ENCODE results near the gene CEMP1.

The CEMP1 gene

DNA sequence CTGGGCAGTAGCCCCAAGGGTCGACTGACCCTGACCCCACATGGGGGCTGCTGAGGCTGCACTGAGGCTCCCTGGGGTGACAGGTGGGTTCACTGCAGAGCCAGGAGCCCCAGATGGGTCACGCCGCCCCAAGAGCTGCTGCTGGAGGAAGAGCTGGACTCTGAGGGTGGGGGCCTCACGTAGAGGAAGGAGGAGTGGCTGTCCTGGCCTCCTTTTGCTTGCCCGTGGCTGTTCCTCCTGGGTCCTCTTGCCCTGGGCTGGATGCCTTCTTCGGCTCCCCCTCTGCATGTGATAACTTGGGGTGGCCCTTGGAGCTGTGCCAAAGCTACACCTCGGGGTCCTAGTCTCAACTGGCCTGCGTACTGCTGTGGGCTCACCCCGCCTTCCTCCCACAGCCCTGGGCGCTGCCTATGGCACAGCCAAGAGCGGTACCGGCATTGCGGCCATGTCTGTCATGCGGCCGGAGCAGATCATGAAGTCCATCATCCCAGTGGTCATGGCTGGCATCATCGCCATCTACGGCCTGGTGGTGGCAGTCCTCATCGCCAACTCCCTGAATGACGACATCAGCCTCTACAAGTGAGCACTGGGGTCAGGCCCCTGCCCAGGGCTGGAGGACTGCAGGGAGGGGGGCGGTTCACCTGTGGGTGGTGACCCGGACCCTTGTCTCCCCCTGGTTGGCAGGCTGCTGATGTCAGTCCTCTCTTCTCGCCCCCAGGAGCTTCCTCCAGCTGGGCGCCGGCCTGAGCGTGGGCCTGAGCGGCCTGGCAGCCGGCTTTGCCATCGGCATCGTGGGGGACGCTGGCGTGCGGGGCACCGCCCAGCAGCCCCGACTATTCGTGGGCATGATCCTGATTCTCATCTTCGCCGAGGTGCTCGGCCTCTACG lies 12.1 kb downstream of the CEMP1 start:
- no peak for DNase-seq (ENCODE audit: low read depth)

DNA sequence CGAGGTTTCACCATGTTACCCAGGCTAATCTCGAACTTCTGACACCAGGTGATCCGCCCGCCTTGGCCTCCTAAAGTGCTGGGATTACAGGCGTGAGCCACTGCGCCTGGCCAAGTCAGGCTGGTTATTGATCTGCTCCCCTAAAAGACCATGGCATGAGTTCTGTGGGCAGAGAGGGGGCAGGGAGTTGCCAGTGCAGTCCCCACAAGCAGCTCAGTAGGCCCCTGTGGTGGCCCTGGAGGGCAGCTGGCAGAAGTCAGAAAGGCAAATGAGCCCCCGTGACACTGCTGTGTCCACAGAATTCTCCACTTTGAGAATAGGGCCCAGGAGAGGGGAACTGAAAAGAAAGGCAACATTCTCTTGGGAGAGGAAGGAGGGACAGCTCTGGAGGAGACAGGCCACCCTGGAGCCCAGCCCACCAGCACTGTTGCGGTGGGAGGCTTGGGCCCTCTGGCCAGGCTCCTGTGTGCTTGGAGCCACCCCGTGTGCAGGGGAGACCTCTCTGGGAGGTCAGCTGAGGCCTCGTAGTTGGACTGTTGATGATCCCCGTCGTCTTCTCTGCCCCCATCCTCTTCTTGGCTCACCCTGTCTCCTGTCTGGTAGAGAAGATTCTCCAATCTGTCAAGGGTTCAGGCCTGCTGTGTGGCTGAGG lies 13.1 kb downstream of the CEMP1 start:
- DNase-seq (ENCODE audit: low read depth) = no peak

GRCh38 chr16:2516391-2517240 lies 14.6 kb downstream of the CEMP1 start:
- DNase-seq (ENCODE audit: low read depth) = no peak

DNA sequence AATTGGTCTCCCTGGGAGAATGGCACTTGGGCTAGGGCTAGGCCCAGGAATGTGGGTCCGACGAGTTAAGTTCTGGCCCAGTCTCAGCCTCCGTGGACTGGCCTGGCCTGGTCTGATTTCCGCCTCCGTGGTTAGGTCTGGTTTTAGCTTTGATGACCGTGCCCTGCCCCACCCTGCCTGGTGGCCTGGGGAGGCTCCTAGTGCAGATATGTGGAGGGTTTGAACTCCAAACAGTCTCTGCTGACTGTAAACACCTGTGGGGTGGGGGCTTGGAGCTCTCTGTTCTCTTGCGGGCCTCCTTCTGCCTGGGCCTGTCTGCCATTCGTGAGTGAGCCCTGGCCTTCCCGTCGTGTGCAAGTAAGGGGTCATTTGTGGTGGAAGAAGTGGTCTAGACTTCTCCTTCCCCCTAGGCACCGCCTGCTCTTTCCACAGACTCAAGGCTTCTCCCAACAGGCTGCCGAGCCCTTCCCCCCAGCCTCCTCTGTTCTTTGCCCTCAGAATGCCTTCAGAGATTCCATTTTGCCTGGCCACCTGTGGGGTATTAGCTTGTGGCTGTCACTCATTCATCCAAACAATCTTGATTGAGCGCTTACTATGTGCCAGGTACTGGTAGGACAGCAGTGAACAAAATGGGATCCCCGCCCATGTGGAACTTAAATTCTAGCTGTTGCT lies 15.9 kb downstream of the CEMP1 start:
- no peak for DNase-seq (ENCODE audit: low read depth)

GRCh38 chr16:2514333-2515179 lies 16.7 kb downstream of the CEMP1 start:
- DNase-seq (ENCODE audit: low read depth) = no peak

DNA sequence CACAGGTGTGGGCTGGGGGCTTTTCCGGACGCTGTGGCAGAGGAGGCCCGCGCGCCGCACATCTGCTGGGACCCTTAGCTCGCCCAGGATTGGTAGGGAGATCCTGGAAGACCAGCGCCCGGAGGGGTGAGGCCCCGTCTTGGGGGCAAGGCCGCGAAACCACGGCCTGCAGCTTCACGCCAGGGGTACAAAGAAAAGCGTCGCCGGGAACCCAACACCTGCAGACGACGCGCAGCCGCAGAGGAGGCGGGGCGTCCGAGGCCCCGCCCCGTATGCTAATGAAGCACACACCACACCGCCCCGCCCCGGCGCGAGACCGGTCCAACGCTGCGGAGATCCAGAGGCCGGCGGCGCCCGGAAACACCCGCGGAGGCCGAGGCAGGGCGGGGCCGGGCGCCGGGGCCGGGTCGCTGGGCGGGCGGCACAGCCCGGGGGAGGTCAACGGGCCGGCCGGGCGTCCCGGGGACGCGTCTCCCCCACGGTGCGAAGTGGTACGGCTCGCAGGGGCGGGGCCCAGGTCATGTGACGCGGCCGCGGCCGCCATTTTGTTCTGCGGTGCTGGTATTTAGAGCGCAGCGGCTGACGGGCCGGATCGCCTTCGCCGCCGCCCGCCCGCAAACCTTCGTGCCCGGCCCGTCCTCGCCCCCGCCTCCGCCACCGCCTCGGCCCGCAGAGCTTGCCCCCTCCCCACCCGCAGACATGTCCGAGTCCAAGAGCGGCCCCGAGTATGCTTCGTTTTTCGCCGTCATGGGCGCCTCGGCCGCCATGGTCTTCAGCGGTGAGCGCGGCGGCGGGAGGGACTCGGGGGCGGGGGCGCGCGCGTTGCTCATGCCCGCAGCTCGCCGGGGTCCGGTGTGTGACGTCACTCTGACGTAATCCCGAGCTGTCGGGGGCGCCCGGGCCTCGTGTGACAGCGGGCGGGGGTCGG lies 17.5 kb downstream of the CEMP1 start, which contains the start of gene ATP6V0C:
TSS of gene ATP6V0C (plus strand) at position 548 of the 928 bp plus-strand sequence. CDS start at position 700, 152 bp downstream.
- DNase-seq (ENCODE audit: low read depth) = peak; percentile 83

GRCh38 chr16:2512735-2513404 lies 18.3 kb downstream of the CEMP1 start:
- no peak for DNase-seq (ENCODE audit: low read depth)

- no peak for DNase-seq (ENCODE audit: low read depth)
These were observed 19.0 kb downstream of the CEMP1 start for GRCh38 chr16:2511996-2512734.

DNA sequence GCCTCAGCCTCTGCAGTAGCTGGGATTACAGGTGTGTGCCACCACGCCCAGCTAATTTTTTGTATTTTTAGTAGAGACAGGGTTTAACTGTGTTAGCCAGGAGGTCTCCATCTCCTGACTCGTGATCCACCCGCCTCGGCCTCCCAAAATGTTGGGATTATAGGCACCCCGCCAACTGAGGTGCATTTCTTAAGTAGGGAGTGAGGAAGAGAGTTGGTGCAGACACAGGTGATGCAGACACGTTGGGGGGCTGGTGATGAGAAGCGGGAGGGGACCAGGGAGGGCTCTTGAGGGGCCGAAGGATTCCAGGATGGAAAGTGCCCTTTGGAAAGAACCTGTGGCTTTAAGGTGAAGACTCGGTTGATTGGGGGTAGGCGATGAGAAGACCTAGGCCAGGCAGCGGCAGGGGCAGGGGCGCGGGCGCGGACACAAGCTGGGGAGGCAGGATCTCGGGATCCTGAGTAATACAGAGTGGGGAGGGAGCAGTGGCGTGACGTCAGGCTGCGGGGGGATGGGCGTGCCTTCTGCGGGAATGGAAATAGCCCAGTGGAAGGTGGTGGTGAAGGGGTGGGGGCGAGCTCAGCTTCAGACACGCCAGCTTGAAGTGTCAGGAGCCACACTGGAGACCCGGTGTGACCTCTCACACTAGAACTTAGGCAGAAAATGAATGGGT lies 19.9 kb downstream of the CEMP1 start:
- DNase-seq (ENCODE audit: low read depth) = no peak

DNA sequence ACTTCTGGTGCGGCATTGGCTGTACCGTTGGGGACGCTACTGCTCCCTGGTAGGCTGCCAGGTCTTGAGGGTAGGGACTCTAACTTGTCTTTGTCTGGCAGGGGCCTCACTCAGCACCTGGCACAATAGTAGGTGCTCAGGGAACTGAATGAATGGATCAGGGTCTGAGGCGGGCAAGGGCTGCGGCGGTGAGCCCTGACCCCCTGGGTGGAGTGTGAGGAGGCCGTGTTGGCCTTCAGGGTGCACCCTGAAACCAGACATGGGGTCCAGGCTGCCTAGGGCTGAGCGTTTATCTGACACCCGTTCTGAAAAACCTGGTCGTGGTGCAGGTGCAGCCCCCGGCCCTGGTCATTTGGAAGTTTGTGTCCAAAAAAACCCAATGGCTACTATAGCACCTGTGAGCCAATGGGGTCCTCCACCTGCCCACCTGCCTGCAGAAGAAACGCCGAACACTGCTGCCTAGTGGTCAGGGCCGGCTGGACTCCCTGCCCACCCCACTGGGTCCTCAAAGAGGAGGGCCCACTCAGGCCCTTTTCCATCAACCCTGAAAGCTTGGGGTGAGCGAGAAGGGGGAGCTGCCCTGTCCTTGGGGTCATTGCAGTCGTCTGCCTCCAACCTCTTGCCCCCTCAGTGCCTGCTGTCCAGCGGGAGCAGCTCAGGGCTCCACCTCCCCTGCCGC lies 22.3 kb downstream of the CEMP1 start:
- DNase-seq (ENCODE audit: low read depth) = no peak

GRCh38 chr16:2507665-2508064 lies 23.5 kb downstream of the CEMP1 start:
- no peak for DNase-seq (ENCODE audit: low read depth)

DNA sequence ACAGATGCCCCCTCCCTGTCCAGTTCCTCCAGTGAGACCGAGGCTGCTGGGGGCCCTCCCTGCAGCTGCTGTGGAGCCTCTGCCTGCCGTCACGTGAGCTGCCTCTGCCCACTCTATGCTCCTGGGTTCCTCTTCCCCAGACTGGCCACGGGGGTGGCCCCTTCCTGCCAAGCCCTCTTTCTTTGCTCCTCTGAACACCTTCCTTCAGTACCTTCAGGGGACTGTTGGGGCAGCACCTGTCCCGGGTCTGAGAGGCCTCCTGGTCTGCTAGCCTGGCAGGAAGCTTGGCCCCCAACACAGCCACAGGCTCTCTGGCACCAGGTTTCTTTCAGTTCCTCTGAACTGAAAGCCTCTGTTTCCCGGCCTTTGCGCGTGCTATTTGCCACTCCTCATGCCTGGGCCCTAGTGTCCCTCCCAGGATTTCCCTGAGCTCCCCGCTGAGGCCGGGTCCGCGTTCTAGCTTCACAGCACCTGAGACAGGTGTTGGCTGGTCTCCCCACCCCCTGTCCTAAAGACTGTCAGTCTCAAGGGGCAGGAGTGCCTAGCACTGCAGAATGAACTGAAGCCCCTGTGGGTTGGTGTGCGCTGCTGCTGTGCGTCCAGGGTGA lies 24.1 kb downstream of the CEMP1 start:
- no peak for DNase-seq (ENCODE audit: low read depth)

- no peak for DNase-seq (ENCODE audit: low read depth)
These were observed 25.5 kb downstream of the CEMP1 start for GRCh38 chr16:2505695-2506094.

DNA sequence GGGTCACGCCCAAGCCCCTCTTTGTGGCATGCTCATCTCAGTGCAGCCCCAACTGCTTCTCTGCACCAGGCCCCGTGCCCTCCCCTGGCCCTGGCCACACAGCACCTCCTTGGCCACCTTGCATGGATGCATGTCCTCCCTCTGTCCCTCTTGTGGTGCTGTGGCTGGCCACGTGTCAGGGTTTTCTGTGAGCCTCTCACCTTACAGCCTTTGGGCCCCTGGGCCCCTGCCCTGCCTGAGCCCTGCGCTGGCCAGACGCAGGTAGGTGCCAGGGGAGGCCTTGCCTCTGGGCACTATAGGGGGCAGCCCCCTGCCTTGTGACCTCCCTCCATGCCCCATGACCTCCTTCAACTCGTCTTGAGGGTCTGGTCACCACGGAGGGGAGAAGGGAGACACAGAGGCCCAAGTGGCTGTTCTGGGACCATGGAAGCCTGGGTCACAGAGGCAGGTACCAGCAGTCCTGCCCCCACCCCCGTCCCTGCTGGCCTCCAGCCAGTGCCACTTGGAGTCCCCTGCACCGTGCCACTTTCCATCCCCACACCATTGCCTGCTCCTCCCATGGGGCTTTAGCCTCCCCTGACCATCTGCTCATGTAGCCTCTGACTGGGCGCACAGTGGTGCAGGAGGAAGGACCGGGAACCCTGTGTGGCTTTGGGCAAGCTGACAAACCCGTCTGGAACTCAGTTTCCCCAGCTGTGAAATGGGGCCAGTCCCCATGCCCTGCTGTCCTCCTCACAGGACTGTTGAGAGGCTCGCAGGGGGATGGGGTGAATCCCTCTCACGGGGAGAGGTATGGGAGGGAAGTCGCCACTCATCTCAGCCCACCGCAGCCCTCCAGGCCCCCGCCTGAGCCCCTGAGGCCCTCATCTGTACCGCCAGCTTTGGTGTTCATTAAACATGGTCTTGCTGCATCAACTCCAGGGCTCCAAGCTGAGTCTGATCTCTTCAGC lies 29.0 kb downstream of the CEMP1 start:
- DNase-seq (ENCODE audit: low read depth) = no peak

DNA sequence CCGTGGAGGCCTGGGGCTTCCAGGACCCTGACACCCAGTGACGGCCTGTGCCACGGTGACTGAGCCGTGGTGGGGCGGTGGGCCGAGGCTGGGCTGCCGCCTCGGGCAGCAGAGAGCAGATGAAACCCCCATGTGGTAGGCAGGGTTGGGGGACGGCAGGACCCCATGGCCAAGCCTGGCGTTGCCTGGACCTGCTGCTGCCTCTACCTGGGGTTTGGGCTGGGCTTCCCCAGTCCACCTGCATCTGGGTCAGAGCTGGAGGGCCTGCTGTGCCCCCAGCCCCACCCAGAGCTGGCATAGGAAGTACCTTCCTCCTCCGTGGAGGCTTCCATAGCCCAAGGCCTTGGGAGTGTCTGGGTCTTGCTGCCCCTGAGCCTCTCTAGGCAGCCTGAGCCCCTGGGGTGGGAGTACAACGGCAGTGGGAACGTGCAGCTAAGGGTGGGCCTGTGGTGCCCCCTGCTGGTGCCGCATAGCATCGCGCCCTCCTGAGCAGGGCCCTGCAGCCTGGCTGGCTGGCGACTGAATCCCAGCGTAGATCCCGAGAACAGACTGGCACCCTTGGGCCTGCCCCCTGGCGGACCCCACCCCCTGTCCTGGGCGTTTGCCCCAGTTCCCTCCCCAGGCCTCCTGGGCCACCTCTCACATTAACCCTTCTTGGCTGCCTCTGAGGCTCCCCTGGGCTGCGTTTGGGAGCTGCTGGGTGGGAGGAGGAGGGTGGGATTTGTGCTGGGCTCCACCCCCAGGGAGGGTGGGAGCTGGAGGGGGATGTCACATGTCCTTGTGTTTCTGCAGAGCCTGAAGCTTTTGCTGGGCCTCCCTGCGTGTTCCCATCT lies 30.1 kb downstream of the CEMP1 start:
- DNase-seq (ENCODE audit: low read depth) = peak; percentile 70
